Stimulated activated CD4-positive, alpha-beta T cell treated with anti-CD3 and anti-CD28 coated beads, Interleukin-12 subunit alpha, Interleukin-12 subunit beta, amount 100 ng/mL, for 48 hours (primary cell): Measurements from ENCODE around the gene SLC13A3.

Source experiments
- DNase-seq, 3 donors: peaks; one replicate each; pipeline ENCODE4 v3.0.0-alpha.2; 2020; ENCODE audit warnings: low read depth in 2 of 3, low spot score in 1 of 3

Gene SLC13A3

GRCh38 chr20:46657618-46658017 lies 6.4 kb upstream of the SLC13A3 start:
- DNase-seq: no peak

GRCh38 chr20:46657137-46657536 lies 5.9 kb upstream of the SLC13A3 start:
- no peak for DNase-seq

GRCh38 chr20:46652699-46653098 lies 1.4 kb upstream of the SLC13A3 start:
- no peak for DNase-seq

DNA sequence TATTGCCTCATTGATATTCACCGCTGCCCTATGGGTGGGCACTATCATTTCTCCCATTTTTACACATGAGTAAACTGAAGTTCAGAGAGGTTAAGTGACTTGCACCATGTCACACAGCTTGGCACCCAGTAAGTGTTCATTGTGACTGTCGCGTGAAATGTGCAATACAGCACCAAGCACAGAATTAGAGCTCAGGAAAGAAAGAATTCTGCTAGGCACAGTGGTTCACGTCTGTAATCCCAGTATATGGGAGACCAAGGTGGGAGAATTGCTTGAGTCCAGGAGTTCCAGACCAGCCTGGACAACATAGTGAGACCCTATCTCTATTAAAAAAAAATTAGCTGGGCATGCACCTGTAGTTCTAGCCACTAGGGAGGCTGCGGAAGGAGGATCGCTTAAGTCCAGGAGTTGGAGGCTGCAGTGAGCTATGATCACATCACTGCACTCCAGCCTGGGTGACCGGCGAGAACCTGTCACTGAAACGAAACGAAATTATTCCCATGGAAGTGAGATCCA lies 626 bp downstream of the SLC13A3 start:
- DNase-seq: no peak

DNA sequence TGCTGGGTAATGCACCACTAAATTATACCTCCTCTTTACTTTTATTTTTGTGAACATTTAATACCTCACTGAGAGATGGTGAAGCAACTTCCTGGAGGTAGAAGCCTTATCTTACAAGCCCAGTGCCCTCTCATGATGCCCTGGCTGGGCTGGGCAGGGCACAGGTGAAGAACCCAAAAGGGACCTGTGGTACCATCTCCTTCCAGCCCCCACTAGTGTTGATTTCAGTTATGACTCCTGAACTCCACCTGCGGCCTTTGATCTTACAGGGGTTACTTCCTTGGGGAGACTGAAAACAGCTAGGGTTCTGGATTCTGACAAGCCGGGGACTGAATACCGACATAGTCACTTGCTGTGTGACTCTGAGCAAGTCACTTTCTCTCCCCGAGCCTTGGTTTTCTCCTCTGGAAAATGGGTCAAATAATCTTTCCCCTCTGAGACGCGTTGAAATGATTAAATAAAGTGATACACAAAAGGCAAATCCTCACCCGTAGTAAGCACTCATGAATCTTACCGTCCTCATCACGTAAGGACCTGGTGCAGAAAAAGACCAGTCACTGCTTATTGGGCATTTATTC lies 1.2 kb downstream of the SLC13A3 start:
- no peak for DNase-seq

DNA sequence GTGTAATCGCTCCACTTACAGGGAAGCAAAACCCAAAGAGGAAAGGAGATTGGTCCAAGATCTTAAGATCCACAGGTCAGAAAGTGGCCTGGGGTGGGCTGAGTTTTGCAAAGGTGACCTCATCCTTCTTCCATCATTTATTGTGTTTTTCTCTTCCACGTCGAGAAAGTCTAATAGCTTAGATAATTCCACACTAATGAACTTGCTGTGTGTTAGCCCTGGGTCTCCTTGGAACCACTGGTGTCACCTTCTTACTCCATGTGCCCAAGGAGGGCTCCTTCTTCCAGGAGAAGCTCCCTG lies 1.7 kb downstream of the SLC13A3 start:
- DNase-seq: no peak

DNA sequence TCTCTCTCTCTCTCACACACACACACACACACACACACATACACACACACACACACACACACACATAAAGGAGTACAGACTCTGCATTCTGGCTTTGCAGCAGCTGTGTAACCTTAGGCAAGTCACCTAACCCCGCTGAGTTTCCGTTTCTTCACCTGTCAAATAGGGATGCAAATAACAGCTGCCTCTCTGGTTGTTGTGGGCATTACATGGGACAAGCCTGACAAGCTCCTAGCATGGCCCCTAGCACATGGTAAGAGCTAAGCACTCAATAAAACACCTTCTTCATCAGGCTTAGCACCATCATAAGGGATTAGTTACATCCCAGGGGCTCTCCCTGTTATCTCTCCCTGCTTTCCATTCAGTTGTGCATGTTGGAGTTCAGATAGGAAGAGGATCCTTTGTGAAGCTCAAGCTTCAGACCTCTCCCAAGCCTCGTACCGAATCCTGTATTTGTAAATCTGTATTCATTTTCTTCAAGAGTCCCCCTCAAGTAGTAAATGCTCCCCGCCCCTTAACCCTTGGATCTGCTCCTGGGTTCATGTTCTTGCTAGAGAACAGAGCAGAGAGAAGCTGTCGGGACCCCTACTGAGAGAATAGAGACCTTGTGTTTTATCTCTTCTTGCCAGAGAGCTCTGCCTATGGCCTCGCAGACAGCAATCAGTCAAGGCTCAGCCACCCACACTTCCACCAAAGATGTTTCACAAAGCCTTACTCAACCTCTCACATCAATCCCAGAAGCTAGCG lies 2.2 kb downstream of the SLC13A3 start:
- DNase-seq: no peak

- DNase-seq: no peak
Measured at GRCh38 chr20:46647469-46647868, 3.8 kb downstream of the SLC13A3 start.

GRCh38 chr20:46646659-46647380 lies 4.4 kb downstream of the SLC13A3 start:
- DNase-seq: no peak

GRCh38 chr20:46646122-46646521 lies 5.1 kb downstream of the SLC13A3 start:
- DNase-seq: no peak

DNA sequence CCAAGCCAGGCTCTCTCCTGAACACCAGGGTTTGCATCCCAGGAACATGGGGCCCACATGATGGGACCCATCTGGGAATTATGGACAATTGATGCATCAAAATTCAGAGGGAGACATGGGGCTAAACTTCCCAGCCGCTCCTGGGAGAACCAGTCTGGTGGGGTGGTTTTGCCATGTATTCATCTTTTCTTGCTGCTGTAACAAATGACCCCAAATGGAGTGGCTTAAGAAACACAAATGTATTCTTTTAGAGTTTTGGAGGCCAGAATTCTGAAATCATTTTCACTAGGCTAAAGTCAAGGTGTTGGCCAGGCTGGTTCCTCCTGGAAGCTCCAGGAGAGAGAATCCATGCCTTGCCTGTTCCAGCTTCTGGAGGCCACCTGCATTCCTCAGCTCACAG lies 6.5 kb downstream of the SLC13A3 start:
- DNase-seq: no peak

- DNase-seq: no peak
Measured at GRCh38 chr20:46644160-46644559, 7.1 kb downstream of the SLC13A3 start.

DNA sequence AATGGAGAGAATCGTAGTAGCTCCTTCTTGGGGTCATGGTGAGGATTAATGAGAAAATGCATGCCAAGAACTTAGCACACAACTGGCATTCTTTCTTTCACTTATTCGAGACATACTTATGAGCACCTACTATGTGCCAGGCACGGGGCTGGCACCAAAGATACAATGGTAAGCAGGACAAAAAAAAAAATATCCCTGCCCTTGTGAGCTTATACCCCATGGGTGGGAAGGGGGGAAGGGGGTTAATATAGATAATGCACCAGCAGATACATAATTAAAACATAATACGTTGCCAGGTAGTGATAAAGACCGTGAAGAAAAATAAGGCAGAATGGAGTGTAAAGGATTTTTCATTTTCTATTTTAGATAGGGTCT lies 8.3 kb downstream of the SLC13A3 start:
- no peak for DNase-seq

DNA sequence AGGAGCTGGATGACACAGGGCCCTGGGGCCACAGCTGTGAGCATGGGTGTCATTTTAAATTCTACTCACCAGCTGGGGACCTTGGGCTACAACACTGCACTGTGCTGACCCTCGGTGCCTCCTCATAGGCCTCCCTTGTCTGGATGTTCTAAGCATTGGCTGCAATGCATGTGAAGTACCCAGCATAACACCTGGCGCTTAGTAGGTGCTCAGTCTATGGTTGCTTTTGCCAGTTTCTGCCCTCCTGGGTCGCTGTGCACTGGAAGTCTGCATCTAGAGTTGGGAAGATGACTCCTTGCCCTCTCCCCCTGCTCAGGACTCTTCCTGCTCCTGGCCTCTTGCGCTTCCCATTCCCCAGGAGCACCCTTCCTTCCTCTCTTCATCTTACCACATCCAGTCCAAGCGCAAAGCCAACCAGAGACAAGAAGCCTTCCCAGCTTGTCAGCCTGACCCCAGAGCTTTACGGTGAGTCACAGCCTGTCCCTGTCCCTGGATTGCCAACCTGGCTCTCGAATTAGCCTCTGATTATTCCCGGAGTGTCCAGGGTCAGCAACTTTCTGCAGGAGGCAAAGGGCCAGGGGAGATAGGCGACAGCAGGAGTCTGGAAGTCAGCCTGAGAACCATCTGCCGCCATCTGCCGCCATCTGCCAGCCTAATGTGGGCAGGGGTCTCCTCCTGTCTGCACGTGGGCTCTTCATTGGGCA lies 8.8 kb downstream of the SLC13A3 start:
- DNase-seq: no peak

GRCh38 chr20:46641424-46641823 lies 9.8 kb downstream of the SLC13A3 start:
- no peak for DNase-seq

DNA sequence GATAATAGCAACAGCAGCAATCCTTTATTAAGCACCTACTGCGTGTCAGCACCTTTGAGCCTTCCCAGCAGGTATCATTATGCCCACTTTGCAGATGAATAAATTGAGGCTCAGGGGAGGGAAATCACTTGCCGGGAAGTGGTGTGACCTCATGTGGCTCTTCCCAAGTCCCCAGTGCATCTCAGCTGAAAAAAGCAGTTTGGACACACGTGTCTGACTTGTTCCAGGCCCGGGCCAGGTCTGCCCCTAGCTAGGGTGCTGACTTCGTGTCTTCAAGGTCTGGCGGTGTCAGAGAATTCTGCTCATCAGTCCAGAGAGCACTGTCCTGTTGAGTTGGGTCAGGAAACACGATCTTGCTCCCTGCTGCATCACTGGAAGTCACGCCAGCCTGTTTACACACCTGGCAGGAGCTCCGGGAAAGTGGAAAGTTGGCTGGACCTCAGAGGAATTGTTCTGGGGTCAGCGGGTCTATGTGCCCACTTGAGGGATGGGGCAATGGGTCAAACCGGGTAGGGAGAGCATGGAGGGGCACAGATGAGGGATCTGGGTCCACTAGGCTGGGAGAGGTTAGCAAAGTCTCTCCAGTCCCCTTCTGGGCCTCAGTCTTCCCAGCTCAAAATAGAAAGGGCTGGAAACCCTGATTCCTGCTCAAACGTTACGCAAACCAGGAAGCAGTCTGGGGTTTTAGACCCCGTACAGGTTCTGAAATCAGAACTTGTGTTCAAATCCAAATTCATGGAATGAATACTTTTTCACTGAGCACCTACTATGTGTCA lies 10.5 kb downstream of the SLC13A3 start:
- DNase-seq: no peak

GRCh38 chr20:46640044-46640443 lies 11.2 kb downstream of the SLC13A3 start:
- no peak for DNase-seq

DNA sequence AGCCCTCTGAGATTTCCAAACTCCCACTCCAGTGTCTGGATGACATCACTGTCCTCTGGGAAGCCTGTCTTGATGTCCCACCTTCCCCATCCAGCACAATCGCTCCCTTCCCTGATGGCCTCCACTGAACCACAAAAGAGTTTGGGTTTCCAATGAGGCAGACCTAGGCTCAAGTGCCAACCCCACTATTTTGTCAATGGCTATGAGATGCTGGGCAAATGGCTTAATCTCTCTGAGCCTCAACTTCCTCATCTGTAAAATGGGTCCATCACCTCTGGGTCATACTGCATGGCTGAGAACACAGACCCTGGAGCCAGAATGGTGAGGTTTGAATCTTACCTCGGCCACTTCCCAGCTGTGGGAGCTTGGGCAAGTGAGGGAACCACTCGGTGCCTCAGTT lies 11.7 kb downstream of the SLC13A3 start:
- no peak for DNase-seq

DNA sequence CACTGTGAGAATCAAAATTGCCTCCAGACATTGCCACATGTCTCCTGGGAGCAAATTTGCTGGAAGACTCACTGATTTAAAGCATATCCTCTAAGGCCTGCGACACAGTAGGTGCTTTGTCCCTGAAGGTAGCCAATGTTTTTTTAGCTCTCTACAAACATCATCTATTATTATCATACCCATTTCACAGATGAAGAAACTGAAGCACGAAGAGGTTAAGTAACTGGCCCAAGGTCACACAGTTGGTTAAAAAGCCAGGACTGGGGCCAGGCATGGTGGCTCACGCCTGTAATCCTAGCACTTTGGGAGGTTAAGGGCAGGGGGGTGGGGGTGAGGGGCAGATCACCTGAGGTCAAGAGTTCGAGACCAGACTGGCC lies 12.4 kb downstream of the SLC13A3 start:
- no peak for DNase-seq

- no peak for DNase-seq
Measured at GRCh38 chr20:46638134-46638897, 12.9 kb downstream of the SLC13A3 start.
